OCI-LY1 (cell line): ENCODE measurements around the gene SCGB3A1.

Experiments used
- H2AFZ ChIP-seq: fragments of 200-600 bp; sonication (generic), shearing (Covaris generic); 2 replicates; pipeline ENCODE4 v1.6.0; 2014; ENCODE audit warnings: antibody characterized with exemption, mild to moderate bottlenecking, low read length
- H3F3A ChIP-seq: fragments of 200-600 bp; sonication (generic), shearing (Covaris generic); 2 replicates; pipeline ENCODE4 v1.6.0; 2014; ENCODE audit warnings: mild to moderate bottlenecking, antibody characterized with exemption, low read length, moderate library complexity; ENCODE audit not compliant: insufficient read depth
- H3K27ac ChIP-seq: fragments of 200-600 bp; sonication (generic); 2 replicates; pipeline ENCODE4 v1.5.1; 2014; ENCODE audit warnings: low read length, mixed run types, mild to moderate bottlenecking, low read depth; ENCODE audit not compliant: poor library complexity, severe bottlenecking
- H3K27me3 ChIP-seq: fragments of 200-600 bp; sonication (generic); 2 replicates; pipeline ENCODE4 v1.6.0; 2014; ENCODE audit warnings: antibody characterized with exemption, mild to moderate bottlenecking, low read length, moderate library complexity; ENCODE audit not compliant: insufficient read depth
- H3K36me3 ChIP-seq: fragments of 200-600 bp; sonication (generic); 2 replicates; pipeline ENCODE4 v1.6.1; 2014; ENCODE audit warnings: mild to moderate bottlenecking, antibody characterized with exemption, low read length, moderate library complexity, mixed read lengths; ENCODE audit not compliant: insufficient read depth
- H3K4me1 ChIP-seq: fragments of 200-600 bp; sonication (generic); 2 replicates; pipeline ENCODE4 v1.5.1; 2014; ENCODE audit warnings: mild to moderate bottlenecking, low read length, moderate library complexity; ENCODE audit not compliant: insufficient read depth, severe bottlenecking
- H3K4me2 ChIP-seq: fragments of 200-600 bp; sonication (generic), shearing (Covaris generic); 2 replicates; pipeline ENCODE4 v1.6.1; 2014; ENCODE audit warnings: low read length
- H3K4me3 ChIP-seq: fragments of 200-600 bp; sonication (generic); 2 replicates; pipeline ENCODE4 v1.5.1; 2014; ENCODE audit warnings: low read length, low read depth, mild to moderate bottlenecking, mixed read lengths; ENCODE audit not compliant: poor library complexity, severe bottlenecking
- H3K79me2 ChIP-seq: fragments of 200-600 bp; shearing (Covaris generic); 2 replicates; pipeline ENCODE4 v1.6.1; 2016; ENCODE audit warnings: mixed run types, low read length, mixed read lengths; ENCODE audit not compliant: insufficient read depth
- H3K9ac ChIP-seq: fragments of 200-600 bp; sonication (generic), shearing (Covaris generic); 2 replicates; pipeline ENCODE4 v1.6.1; 2014; ENCODE audit warnings: mild to moderate bottlenecking, low read length, mixed read lengths
- H3K9me2 ChIP-seq: fragments of 200-600 bp; sonication (generic), shearing (Covaris generic); 2 replicates; pipeline ENCODE4 v1.6.1; 2014; ENCODE audit warnings: low read depth, mild to moderate bottlenecking, low read length, mixed read lengths
- H3K9me3 ChIP-seq: fragments of 200-600 bp; shearing (Covaris generic); 2 replicates; pipeline ENCODE4 v1.6.1; 2014; ENCODE audit warnings: low read length, mixed read lengths
- H4K20me1 ChIP-seq: fragments of 200-600 bp; sonication (generic), shearing (Covaris generic); 2 replicates; pipeline ENCODE4 v1.6.0; 2016; ENCODE audit warnings: mild to moderate bottlenecking, low read length; ENCODE audit not compliant: insufficient read depth
- EZH2 ChIP-seq: fragments of 200-600 bp; sonication (generic), shearing (Covaris generic); IDR thresholded peaks from 2 replicates; pipeline ENCODE4 v1.8.0; 2017; ENCODE audit warnings: borderline replicate concordance, mixed run types, mild to moderate bottlenecking, antibody characterized with exemption, low read length, moderate library complexity, mixed read lengths
- TF ChIP-seq, protein P1 (sequence below): fragments of 200-600 bp; sonication (generic), shearing (Covaris generic); IDR thresholded peaks from 2 replicates; pipeline ENCODE4 v1.5.1; 2017; ENCODE audit warnings: mild to moderate bottlenecking, antibody characterized with exemption, low read length, moderate library complexity, mixed read lengths

Gene SCGB3A1

DNA sequence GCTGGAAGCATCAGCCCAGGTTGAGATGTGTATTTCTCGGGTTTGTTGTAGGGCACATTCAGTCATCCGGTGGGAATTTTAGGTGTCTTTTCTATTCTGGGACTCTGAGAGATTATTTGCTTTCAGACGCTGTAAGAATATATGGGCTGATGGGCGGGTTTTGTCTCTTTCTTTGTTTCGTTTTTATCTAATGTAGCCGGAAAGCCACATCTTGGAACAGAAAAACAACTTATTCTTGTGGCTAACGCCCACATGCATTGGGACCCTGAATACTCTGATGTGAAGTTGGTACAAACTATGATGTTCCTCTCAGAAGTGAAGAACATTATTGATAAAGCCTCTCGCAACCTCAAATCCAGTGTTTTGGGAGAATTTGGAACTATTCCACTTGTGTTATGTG is 22.4 kb downstream of the SCGB3A1 start:
- Histone ChIP-seq H3K9me3 (no peaks in the 10 kb centered on the region), H3F3A (no peaks in the 10 kb centered on the region), H3K79me2 (no peaks in the 10 kb centered on the region), H3K9me2 (no peaks in the 10 kb centered on the region), H3K4me1 (no peaks in the 10 kb centered on the region), H4K20me1 (no peaks in the 10 kb centered on the region), H3K27ac (no peak overlapping the region), H3K4me3 (no peak overlapping the region), H3K36me3 (peaks cover 90% of the 10 kb centered on the region), H3K4me2 (no peak overlapping the region), H3K9ac (no peak overlapping the region), H3K27me3 (no peaks in the 10 kb centered on the region), H2AFZ (no peak overlapping the region)
- TF ChIP-seq EZH2: no peak
- TF ChIP-seq, protein P1, sequence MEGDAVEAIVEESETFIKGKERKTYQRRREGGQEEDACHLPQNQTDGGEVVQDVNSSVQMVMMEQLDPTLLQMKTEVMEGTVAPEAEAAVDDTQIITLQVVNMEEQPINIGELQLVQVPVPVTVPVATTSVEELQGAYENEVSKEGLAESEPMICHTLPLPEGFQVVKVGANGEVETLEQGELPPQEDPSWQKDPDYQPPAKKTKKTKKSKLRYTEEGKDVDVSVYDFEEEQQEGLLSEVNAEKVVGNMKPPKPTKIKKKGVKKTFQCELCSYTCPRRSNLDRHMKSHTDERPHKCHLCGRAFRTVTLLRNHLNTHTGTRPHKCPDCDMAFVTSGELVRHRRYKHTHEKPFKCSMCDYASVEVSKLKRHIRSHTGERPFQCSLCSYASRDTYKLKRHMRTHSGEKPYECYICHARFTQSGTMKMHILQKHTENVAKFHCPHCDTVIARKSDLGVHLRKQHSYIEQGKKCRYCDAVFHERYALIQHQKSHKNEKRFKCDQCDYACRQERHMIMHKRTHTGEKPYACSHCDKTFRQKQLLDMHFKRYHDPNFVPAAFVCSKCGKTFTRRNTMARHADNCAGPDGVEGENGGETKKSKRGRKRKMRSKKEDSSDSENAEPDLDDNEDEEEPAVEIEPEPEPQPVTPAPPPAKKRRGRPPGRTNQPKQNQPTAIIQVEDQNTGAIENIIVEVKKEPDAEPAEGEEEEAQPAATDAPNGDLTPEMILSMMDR: no peak

DNA sequence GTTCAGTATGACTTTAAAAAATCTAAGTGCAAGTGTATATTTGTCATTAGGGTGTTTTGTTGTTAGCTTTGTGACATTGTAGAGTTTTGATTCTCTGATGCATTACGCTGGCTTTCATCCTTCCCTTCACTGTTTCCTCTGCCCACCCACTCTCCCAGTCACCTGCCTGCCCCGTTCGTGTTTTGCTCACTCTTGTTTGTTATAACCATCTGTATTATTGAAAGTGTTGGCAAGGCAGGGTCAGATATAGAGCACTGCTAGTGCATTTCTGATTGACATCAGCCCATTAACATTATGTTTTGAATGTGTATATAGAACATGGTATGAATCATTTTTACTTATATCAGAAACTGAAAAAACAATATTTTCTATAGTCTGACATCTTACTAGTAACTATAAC is 27.3 kb downstream of the SCGB3A1 start:
- H3K36me3 ChIP-seq: peaks cover 72% of the 10 kb centered on the region
- no peaks in the 10 kb centered on the region for H3F3A ChIP-seq
- H3K4me2 ChIP-seq: no peak overlapping the region
- H3K9me3 ChIP-seq: no peaks in the 10 kb centered on the region
- TF ChIP-seq, protein P1: no peak
- TF ChIP-seq EZH2: no peak
- H3K4me3 ChIP-seq: no peak overlapping the region
- H3K27ac ChIP-seq: no peak overlapping the region
- H3K27me3 ChIP-seq: no peaks in the 10 kb centered on the region
- H3K4me1 ChIP-seq: no peaks in the 10 kb centered on the region
- H3K9ac ChIP-seq: no peak overlapping the region
- no peaks in the 10 kb centered on the region for H4K20me1 ChIP-seq
- peaks cover 7% of the 10 kb centered on the region; the same call in 1 of the 2 replicates for H3K79me2 ChIP-seq
- no peak overlapping the region for H2AFZ ChIP-seq
- no peaks in the 10 kb centered on the region for H3K9me2 ChIP-seq

DNA sequence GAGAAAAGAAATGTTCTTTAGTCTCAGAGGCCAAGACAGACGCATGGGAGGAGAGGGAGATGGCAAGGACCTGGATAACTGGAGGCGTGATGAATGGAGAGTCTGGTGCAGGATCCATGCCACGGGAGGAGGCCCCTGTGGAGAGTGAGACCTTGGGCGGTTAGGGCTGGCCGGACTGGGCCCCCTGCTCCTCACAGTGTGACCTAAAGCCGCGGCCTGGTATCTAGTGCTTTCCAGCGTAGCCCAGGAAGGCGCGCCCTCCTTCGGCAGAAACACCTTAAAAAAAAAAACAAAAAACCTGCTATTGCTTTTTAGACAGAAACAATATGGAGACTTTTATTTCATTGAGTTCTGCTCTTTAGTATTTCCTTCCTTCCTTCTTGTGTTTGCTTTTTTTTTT is 33.1 kb downstream of the SCGB3A1 start:
- H4K20me1 ChIP-seq: no peaks in the 10 kb centered on the region
- H3K79me2 ChIP-seq: peaks cover 10% of the 10 kb centered on the region; the same call in 1 of the 2 replicates
- H3K4me2 ChIP-seq: no peak overlapping the region
- H3K4me1 ChIP-seq: no peaks in the 10 kb centered on the region
- no peak overlapping the region for H3K27ac ChIP-seq
- H3F3A ChIP-seq: no peaks in the 10 kb centered on the region
- no peaks in the 10 kb centered on the region for H3K9me3 ChIP-seq
- H3K4me3 ChIP-seq: no peak overlapping the region
- H3K9me2 ChIP-seq: no peaks in the 10 kb centered on the region
- no peak overlapping the region for H3K9ac ChIP-seq
- H2AFZ ChIP-seq: no peak overlapping the region
- H3K36me3 ChIP-seq: peaks cover 63% of the 10 kb centered on the region
- H3K27me3 ChIP-seq: no peaks in the 10 kb centered on the region
- TF ChIP-seq, protein P1: no peak
- TF ChIP-seq EZH2: no peak
